ENCODE measurements around the gene YY1. TPM values are rescaled to one million over a fixed set of nuclear protein-coding genes. Genes with fewer than 3 reads are reported as not detected.
"Not testable (repeated sequence)": the region's sequence is repeated elsewhere in the genome, so short reads cannot be mapped to it uniquely, and the experiment has no call there.

The YY1 gene
- total and polyA plus RNA-seq, 7 experiments from 2014 or later = 15.2 to 99.7 (median 72.1) TPM

GRCh38 chr14:100282083-100282350 is 43.1 kb downstream of the YY1 start:
- ATAC-seq = no peak
- H3K27me3 ChIP-seq (ENCODE audit: control insufficient read depth in 2 of 2, insufficient read depth in 2 of 2, low read length in 2 of 2) = no peaks in the 10 kb centered on the region
- H3K27ac ChIP-seq (ENCODE audit: low read depth, low read length) = no peak overlapping the region
- Mint-ChIP-seq H3K27me3 (no peaks in the 10 kb centered on the region), H3K27ac (peak overlapping the region in 5 of 9 donors; percentile 5 to 83 (median 24)), H3K9me3 (no peaks in the 10 kb centered on the region), H3K4me3 (no peak overlapping the region), H3K36me3 (peaks cover 0 to 9% (median 3%) of the 10 kb centered on the region in 5 donors), H3K4me1 (peaks cover 7 to 37% (median 30%) of the 10 kb centered on the region in 7 donors)
- H3K36me3 ChIP-seq (ENCODE audit: control insufficient read depth in 2 of 3, insufficient read depth in 3 of 3, low read length in 3 of 3) = peaks cover 0 to 15% (median 0%) of the 10 kb centered on the region in 3 experiments
- DNase-seq = no peak
- intact Hi-C loops (cut with micrococcal nuclease) = no loop called here
- POLR2A ChIA-PET = interaction anchor here (0.7 to 2.0 kb wide), 2 partner anchors 9 to 60 kb away, joined by 4 to 11 read pairs; no protein-coding TSS in a partner anchor
- no peaks in the 10 kb centered on the region for H3K9me3 ChIP-seq (ENCODE audit: control insufficient read depth in 2 of 3, low read length in 3 of 3)
- CTCF ChIA-PET = interaction anchor here (1.2 kb wide), 1 partner anchor 88 kb away, joined by 4 read pairs; no protein-coding TSS in a partner anchor
- H3K4me1 ChIP-seq (ENCODE audit: control insufficient read depth in 2 of 2, insufficient read depth in 2 of 2, low read length in 2 of 2) = peaks cover 0 to 17% of the 10 kb centered on the region in 2 donors
- no peak overlapping the region for H3K4me3 ChIP-seq (ENCODE audit: low read length)

- no peaks in the 10 kb centered on the region for H3K9me3 Mint-ChIP-seq
- Histone ChIP-seq H3K9me3 (ENCODE audit: control insufficient read depth in 2 of 3, low read length in 3 of 3) (no peaks in the 10 kb centered on the region), H3K4me3 (ENCODE audit: low read length) (no peak overlapping the region), H3K27me3 (ENCODE audit: control insufficient read depth in 2 of 2, insufficient read depth in 2 of 2, low read length in 2 of 2) (no peaks in the 10 kb centered on the region), H3K36me3 (ENCODE audit: control insufficient read depth in 2 of 3, insufficient read depth in 3 of 3, low read length in 3 of 3) (peaks cover 0 to 15% (median 0%) of the 10 kb centered on the region in 3 experiments), H3K27ac (ENCODE audit: low read depth, low read length) (no peak overlapping the region), H3K4me1 (ENCODE audit: control insufficient read depth in 2 of 2, insufficient read depth in 2 of 2, low read length in 2 of 2) (peaks cover 0 to 17% of the 10 kb centered on the region in 2 donors)
- POLR2A ChIA-PET = interaction anchor here (0.6 to 2.0 kb wide), 3 partner anchors 41 to 61 kb away, joined by 3 to 11 read pairs (median 3); no protein-coding TSS in a partner anchor
- no peak for ATAC-seq
- H3K36me3 Mint-ChIP-seq = peaks cover 0 to 9% (median 3%) of the 10 kb centered on the region in 5 donors
- intact Hi-C loops (cut with micrococcal nuclease) = no loop called here
- CTCF ChIA-PET = interaction anchor here (0.6 to 2.6 kb wide), 6 partner anchors 10 to 244 kb away, joined by 3 to 11 read pairs (median 3); no protein-coding TSS in a partner anchor
- DNase-seq = no peak
- peaks cover 7 to 33% (median 23%) of the 10 kb centered on the region in 7 donors for H3K4me1 Mint-ChIP-seq
- peak overlapping the region in 2 of 10 donors; percentile 21 to 55 for H3K4me3 Mint-ChIP-seq
- H3K27me3 Mint-ChIP-seq = no peaks in the 10 kb centered on the region
- H3K27ac Mint-ChIP-seq = peak overlapping the region in 8 of 9 donors; percentile 21 to 78 (median 48)
Observed at GRCh38 chr14:100282766-100283419, 43.9 kb downstream of the YY1 start.

DNA sequence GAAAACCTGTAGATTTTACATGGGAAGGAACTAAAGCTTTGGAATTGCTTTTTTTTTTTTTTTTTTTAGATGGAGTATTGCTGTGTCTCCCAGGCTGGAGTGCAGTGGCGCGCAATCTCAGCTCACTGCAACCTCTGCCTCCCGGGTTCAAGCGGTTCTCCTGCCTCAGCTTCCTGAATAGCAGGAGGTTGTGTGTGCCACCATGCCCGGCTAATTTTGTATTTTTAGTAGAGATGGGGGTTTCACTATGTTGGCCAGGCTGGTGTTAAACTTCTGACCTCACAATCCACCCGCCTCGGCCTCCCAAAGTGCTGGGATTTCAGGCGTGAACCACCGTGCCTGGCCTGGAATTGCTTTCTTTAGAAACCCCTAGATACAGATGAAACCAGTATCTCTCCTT is 44.5 kb downstream of the YY1 start:
- POLR2A ChIA-PET = interaction anchor here (1.1 kb wide), 1 partner anchor 42 kb away, joined by 3 read pairs; no protein-coding TSS in a partner anchor

DNA sequence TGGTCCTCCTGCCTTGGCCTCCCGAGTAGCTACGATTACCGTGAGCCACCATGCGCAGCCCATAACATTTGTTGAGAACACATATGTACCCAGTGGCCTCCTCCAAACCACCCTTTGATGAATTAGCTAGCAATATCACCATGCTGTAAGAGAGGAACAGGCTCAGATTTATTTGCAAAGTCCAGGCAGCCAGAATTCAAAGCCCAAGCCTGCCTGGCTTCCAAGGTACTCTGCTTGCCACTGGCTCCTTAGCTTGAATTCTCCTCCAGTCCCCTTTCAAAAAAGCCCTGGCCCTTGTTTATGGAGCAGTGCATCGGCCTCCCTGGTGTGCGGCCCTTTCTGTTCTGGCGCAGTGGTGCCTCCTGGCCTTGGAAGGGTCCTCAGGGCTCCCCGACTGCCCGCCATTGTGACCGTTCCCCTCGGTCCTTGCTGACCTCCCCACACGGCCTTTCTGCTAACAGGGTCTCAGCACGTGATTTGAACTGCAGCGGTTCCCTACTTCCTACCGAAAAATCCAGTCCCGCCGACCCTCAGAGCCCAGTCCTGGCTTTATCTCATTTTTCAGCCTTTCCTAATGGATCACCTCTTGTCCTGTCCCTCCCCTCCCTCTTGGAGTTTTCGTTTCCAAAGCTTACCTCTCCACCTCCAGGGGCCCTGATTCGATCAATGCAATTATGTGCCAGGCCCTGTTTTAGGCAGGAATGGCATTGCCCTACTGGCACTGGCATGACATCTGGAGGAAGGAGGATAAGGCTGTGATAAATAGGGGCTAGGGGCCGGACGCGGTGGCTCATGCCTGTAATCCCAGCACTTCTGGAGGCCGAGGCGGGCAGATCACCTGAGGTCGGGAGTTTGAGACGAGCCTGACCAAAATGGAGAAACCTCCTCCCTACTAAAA is 45.3 kb downstream of the YY1 start:
- ChIA-PET POLR2A (interaction anchor here (0.5 to 1.3 kb wide), 6 partner anchors 11 to 203 kb away, joined by 3 to 5 read pairs (median 3); no protein-coding TSS in a partner anchor), CTCF (interaction anchor here (1.0 to 2.6 kb wide), 7 partner anchors 8 to 98 kb away, joined by 3 to 11 read pairs (median 3); no protein-coding TSS in a partner anchor)
- Mint-ChIP-seq H3K27me3 (no peaks in the 10 kb centered on the region), H3K9me3 (no peaks in the 10 kb centered on the region), H3K27ac (peak overlapping the region; percentile 32 to 88 (median 66)), H3K4me1 (peaks cover 4 to 24% (median 12%) of the 10 kb centered on the region in 7 donors), H3K36me3 (peaks cover 0 to 9% (median 3%) of the 10 kb centered on the region in 5 donors), H3K4me3 (peak overlapping the region; percentile 27 to 79 (median 64))
- intact Hi-C loops (cut with micrococcal nuclease) = loop anchor here (2.0 kb wide), 3 partner anchors 13 to 23 kb away; partner anchors contain the start of gene SLC25A29 (in 1 of the 2)
- Histone ChIP-seq H3K27me3 (ENCODE audit: control insufficient read depth in 2 of 2, insufficient read depth in 2 of 2, low read length in 2 of 2) (no peaks in the 10 kb centered on the region), H3K4me3 (ENCODE audit: low read length) (no peak overlapping the region), H3K36me3 (ENCODE audit: control insufficient read depth in 2 of 3, insufficient read depth in 3 of 3, low read length in 3 of 3) (peaks cover 0 to 8% (median 0%) of the 10 kb centered on the region in 3 experiments), H3K9me3 (ENCODE audit: control insufficient read depth in 2 of 3, low read length in 3 of 3) (no peaks in the 10 kb centered on the region), H3K4me1 (ENCODE audit: control insufficient read depth in 2 of 2, insufficient read depth in 2 of 2, low read length in 2 of 2) (peaks cover 0 to 6% of the 10 kb centered on the region in 2 donors), H3K27ac (ENCODE audit: low read depth, low read length) (peak overlapping the region; percentile 85)
- DNase-seq = no peak
- no peak for ATAC-seq

More for the DNA sequence above, 44.5 kb downstream of the YY1 start:
- H3K4me3 ChIP-seq (ENCODE audit: low read length); H3K27ac ChIP-seq (ENCODE audit: low read depth, low read length); H3K9me3 ChIP-seq (ENCODE audit: control insufficient read depth in 2 of 3, low read length in 3 of 3); H3K9me3 Mint-ChIP-seq; DNase-seq; H3K27me3 ChIP-seq (ENCODE audit: control insufficient read depth in 2 of 2, insufficient read depth in 2 of 2, low read length in 2 of 2); H3K27me3 Mint-ChIP-seq; intact Hi-C loops (cut with micrococcal nuclease); H3K36me3 Mint-ChIP-seq; ATAC-seq: not testable (repeated sequence)
- H3K4me3 Mint-ChIP-seq = peak overlapping the region in 2 of 10 donors; percentile 21 to 39
- Histone ChIP-seq H3K36me3 (ENCODE audit: control insufficient read depth in 2 of 3, insufficient read depth in 3 of 3, low read length in 3 of 3) (peaks cover 0 to 14% (median 0%) of the 10 kb centered on the region in 3 experiments), H3K4me1 (ENCODE audit: control insufficient read depth in 2 of 2, insufficient read depth in 2 of 2, low read length in 2 of 2) (peaks cover 0 to 13% of the 10 kb centered on the region in 2 donors)
- CTCF ChIA-PET = interaction anchor here (0.6 to 2.6 kb wide), 6 partner anchors 7 to 245 kb away, joined by 3 to 11 read pairs (median 3); no protein-coding TSS in a partner anchor
- peaks cover 7 to 29% (median 19%) of the 10 kb centered on the region in 7 donors for H3K4me1 Mint-ChIP-seq
- peak overlapping the region in 3 of 9 donors; percentile 53 to 78 (median 59) for H3K27ac Mint-ChIP-seq

GRCh38 chr14:100285021-100285912 is 46.3 kb downstream of the YY1 start:
- H3K4me3 ChIP-seq (ENCODE audit: low read length) = peak overlapping the region; percentile 71
- ChIA-PET POLR2A (interaction anchor here (0.5 to 1.4 kb wide), 9 partner anchors 10 to 206 kb away, joined by 3 to 5 read pairs (median 3); no protein-coding TSS in a partner anchor), CTCF (interaction anchor here (0.7 to 2.6 kb wide), 8 partner anchors 9 to 92 kb away, joined by 3 to 11 read pairs (median 4); no protein-coding TSS in a partner anchor)
- Mint-ChIP-seq H3K27ac (peak overlapping the region in 5 of 9 donors; percentile 9 to 87 (median 59)), H3K36me3 (peaks cover 0 to 4% (median 0%) of the 10 kb centered on the region in 5 donors), H3K27me3 (no peaks in the 10 kb centered on the region), H3K9me3 (no peaks in the 10 kb centered on the region), H3K4me1 (peaks cover 2 to 21% (median 8%) of the 10 kb centered on the region in 7 donors), H3K4me3 (peak overlapping the region; percentile 27 to 91 (median 73))
- DNase-seq (peak; percentile 71 to 92 (median 79)), ATAC-seq (peak; percentile 97)
- H3K9me3 ChIP-seq (ENCODE audit: control insufficient read depth in 2 of 3, low read length in 3 of 3) = no peaks in the 10 kb centered on the region
- peaks cover 0 to 6% of the 10 kb centered on the region in 2 donors for H3K4me1 ChIP-seq (ENCODE audit: control insufficient read depth in 2 of 2, insufficient read depth in 2 of 2, low read length in 2 of 2)
- H3K27ac ChIP-seq (ENCODE audit: low read depth, low read length) = peak overlapping the region; percentile 85
- H3K36me3 ChIP-seq (ENCODE audit: control insufficient read depth in 2 of 3, insufficient read depth in 3 of 3, low read length in 3 of 3) = peaks cover 0 to 8% (median 0%) of the 10 kb centered on the region in 3 experiments
- no peaks in the 10 kb centered on the region for H3K27me3 ChIP-seq (ENCODE audit: control insufficient read depth in 2 of 2, insufficient read depth in 2 of 2, low read length in 2 of 2)
- intact Hi-C loops (cut with micrococcal nuclease) = loop anchor here (1.0 to 5.0 kb wide), 12 partner anchors 14 to 601 kb away; partner anchors contain the start of genes CYP46A1 (in 1 of the 2), EVL (in 1 of the 2), SLC25A29 (in 1 of the 2) and WDR25 (in 1 of the 2)
